Activated gamma-delta T cell (primary cell): ENCODE data around the gene EBLN2.

Source experiments
- DNase-seq: peaks from one replicate; lab custom pipeline; 2025; lab: John Stamatoyannopoulos, UW
- total RNA-seq, 2 donors: gene quantifications; one replicate each; lab custom pipeline; 2026; lab: John Stamatoyannopoulos, UW

EBLN2 gene
- total RNA-seq = 12.1 to 13.6 reads per million in 2 donors

DNA sequence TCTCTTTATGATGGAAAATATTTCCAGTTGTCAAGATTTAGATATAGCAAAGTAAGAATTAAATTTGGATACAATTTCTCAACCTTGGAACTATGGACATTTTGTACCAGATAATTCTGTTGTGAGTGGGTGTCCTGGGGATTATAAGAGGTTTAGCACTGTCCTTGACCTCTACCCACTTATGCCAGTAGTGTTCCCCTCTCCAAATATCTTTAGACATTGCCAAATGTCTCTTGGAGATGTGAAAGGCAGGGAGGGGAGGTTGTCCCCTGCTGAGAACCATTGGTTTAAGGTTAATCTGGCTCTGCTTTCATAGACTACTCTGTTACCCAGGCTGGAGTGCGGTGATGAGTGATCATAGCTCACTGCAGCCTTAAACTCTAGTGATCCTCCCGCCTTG, at the start of gene EBLN2:
EBLN2 (plus strand) TSS at position 244 of the 400 bp plus-strand sequence. CDS start 423 bp downstream, outside the sequence.
- DNase-seq = no peak

- DNase-seq = no peak
Measured at GRCh38 chr3:73018298-73018697, 43.2 kb upstream of the EBLN2 start.

DNA sequence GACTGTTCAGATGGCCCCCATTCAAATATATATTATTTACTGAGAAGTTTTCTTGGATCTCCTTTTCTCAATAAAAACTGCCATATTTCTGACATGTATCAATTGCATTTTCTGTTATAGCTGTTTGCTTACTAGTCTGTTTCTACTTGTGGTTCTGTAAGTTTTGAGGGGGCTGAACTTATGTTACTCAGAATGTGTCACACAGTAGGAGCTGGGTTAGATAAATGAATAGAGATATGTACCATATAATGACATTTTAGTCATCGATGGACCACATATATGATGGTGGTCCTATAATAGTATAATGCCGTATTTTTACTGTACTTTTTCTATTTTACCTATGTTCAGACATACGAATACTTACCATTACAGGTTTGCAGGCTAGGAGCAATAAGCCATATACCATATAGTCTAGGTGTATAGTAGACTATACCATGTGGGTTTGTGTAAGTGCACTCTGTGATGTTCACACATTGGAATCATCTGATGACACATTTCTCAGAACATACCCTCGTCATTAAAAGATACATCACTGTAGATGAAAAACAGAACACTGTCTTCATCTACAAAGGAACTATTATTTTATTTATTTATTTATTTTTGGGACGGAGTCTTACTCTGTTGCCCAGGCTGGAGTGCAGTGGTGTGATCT, 42.5 kb upstream of the EBLN2 start:
- DNase-seq = no peak

DNA sequence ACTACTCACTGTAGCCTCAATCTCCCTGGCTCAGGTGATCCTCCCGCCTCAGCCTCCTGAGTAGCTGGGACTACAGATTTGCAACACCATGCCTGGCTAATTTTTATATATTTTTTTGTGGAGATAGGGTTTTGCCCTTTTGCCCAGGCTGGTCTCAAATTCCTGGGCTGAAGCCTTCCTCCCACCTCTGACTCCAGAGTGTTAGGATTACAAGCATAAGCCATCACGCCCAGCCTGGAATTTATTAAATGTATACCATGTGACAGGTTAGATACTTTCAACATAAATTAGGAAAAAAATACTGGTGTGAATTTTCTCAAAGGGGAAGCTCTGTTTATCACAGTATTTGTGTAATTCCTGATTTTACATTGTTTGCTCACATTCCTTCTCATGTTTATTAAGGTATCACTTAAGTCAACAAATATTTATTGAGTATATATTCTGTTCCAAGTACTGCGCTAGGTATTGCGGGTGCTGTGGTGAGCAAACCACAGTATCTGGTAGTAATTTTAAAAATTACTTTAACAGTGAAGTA, 40.1 kb upstream of the EBLN2 start:
- DNase-seq = no peak

GRCh38 chr3:73024836-73025235, 36.6 kb upstream of the EBLN2 start:
- DNase-seq = no peak

GRCh38 chr3:73026111-73026759, 35.2 kb upstream of the EBLN2 start:
- no peak for DNase-seq

GRCh38 chr3:73026760-73027113, 34.7 kb upstream of the EBLN2 start:
- no peak for DNase-seq

DNA sequence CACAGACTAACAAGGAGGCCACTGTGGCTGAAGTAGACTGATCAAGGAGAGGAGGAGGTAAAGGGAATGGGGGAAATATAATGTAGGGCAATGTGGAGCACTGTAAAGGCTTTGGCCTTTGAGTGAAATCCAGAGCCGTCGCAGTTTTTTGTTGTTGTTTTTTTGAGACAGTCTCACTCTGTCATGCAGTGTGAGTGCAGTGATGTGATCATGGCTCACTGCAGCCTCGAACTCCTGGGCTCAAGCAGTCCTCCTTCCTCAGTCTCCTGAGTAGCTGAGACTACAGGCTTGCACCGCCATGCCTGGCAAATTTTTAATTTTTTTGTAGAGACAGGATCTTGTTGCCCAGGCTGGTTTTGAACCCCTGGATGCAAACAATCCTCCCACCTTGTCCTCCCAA, 32.7 kb upstream of the EBLN2 start:
- DNase-seq = no peak

DNA sequence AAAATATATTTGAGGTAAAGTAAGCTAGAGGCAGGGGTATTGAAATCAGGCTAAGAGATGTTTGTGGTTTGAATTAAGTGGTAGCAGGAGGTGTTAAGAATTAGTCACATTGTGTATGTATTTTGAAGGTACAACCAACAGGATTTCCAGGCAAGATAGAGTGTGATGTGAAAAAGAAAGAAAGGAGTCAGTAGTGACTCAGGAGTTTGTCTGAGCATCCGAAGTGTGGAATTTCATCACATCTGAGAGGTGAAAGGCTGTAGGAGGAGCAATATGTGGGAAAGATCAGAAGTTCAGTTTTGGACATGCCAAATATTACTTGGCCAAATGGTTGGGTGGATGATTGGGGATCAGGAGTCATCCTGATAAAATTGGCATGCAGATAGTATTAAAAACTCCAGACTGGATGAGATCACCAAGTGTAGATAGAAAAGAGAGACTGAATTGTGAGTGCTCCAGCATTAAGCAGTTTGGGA, 32.1 kb upstream of the EBLN2 start:
- no peak for DNase-seq

DNA sequence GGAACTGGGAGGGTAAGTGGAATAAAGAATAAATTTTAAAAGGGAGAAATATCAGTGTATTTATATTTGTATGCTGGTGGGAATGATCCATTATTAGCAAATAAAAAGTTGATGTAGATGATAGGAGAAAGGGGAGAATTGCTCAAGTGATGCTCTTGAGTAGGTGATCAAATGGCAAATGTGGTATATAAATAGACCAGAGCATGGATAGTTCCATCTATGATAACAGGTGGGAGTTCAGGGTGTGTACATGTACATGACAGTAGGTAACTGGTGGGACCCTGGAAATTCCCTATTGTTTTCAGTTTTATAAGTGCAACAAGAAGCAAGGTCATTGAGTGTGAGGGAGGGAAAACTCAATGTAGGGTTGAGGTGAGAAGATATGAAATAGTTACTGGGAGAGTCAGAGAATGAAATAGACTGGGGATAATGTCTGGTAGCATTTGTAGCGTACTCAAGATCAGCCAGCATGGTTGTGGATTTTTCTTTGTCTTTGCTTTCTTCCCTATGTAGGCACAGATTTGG, 31.3 kb upstream of the EBLN2 start:
- no peak for DNase-seq

DNA sequence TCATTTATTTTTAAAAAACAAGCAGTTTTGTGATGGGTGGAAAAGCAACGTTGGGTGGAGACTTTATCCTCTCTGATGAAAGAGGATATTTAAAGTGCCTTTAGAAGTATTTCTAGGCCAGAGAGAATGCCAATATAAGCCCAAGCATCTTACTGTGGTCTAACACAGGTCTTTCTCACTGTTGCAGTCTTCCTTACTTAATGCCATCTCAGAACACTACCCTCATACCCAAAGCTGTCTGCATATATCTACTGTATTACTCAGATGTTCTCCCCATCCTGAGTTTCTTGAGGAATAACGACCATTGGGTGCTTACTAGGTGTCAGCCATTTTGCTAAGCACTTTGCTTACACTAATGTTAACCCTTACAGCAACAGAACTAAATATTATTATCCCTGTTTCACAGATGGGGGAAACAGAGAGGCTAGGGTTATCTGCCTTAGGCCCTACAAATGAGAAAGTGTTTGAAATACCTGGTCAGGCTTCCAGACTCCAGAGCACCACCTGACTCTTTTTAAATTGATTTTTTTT, 29.8 kb upstream of the EBLN2 start:
- no peak for DNase-seq

- no peak for DNase-seq
Measured at GRCh38 chr3:73036694-73037591, 24.5 kb upstream of the EBLN2 start.

DNA sequence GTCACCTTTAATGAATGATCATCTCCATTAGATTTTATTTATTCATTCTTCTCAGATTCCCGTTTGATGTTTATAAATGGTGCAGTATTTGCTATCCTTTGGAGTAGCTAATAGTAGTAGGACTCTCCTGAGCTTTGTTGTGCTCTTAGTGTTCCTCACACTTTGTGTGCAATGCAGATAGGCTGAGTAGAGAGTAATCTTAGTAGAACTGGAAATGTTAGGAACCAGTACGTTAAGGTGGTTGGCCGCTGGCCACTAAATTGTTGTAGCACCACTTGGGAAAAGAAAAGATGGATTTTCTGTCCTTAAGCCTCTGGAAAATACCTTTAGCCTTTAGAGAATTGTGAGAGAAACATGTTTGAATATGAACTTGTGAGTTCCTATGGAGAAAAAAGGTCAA, 19.9 kb upstream of the EBLN2 start:
- DNase-seq = no peak

GRCh38 chr3:73043414-73043813, 18.0 kb upstream of the EBLN2 start:
- no peak for DNase-seq

DNA sequence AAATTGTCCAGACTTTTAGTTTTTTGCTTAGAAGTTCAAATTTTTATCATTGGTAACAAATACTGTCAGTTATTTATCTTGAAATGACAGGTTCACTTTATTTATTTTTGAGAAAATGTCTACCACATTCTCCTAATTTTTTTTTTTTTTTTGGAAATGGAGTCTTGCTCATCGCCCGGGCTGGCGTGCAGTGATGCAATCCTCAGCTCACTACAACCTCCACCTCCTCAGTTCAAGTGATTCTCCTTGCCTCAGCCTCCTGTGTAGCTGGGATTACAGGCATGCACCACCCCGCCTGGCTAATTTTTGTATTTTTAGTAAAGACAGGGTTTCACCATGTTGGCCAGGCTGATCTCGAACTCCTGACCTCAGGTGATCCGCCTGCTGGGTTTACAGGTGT, 16.1 kb upstream of the EBLN2 start:
- DNase-seq = no peak

DNA sequence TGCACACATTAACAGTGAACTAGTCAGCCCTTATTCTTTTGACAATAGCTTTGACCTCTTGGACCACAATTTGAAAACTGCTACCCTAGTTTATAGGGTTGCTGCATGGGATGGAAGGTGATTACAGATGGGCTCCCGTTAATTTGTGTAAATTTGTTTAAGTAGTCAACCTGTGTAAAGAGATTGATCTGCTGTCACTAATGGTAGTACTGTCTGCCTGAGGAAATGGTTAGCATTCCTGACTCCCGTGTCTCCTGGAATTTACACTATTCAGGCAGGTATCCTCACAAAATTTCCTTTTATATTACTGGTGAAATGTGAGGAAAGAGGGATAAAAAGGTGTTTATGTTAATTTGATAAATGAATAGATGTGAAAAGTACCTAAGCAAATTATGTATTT, 15.3 kb upstream of the EBLN2 start:
- DNase-seq = no peak

- no peak for DNase-seq
Measured at GRCh38 chr3:73049319-73049718, 12.1 kb upstream of the EBLN2 start.

DNA sequence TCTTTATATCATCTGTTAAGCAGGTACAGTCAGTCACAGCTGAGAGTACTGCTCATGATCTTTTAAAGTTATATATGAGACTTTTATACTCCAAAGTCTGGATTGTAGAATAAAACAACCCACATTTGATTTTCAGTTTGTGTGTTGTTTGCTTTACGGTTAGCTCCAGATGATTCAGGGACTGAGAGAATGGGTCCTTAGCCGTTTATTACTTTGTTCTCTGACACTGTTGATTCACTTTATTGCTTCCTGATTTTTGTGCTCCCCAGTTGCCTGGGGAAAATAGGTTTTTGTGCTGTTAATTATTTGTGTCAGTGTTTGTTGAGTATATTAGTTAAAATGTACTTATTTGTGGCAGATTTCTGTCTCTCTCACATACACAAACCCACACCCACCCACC, 8.6 kb upstream of the EBLN2 start:
- DNase-seq = no peak

GRCh38 chr3:73055583-73055982, 5.9 kb upstream of the EBLN2 start:
- no peak for DNase-seq

GRCh38 chr3:73056014-73056844, 5.2 kb upstream of the EBLN2 start:
- DNase-seq = no peak

GRCh38 chr3:73056845-73057150, 4.7 kb upstream of the EBLN2 start:
- no peak for DNase-seq
